Measurements from ENCODE around the gene PER1.
"Not testable (repeated sequence)": the region's sequence is repeated elsewhere in the genome, so short reads cannot be mapped to it uniquely, and the experiment has no call there.

Gene PER1

DNA sequence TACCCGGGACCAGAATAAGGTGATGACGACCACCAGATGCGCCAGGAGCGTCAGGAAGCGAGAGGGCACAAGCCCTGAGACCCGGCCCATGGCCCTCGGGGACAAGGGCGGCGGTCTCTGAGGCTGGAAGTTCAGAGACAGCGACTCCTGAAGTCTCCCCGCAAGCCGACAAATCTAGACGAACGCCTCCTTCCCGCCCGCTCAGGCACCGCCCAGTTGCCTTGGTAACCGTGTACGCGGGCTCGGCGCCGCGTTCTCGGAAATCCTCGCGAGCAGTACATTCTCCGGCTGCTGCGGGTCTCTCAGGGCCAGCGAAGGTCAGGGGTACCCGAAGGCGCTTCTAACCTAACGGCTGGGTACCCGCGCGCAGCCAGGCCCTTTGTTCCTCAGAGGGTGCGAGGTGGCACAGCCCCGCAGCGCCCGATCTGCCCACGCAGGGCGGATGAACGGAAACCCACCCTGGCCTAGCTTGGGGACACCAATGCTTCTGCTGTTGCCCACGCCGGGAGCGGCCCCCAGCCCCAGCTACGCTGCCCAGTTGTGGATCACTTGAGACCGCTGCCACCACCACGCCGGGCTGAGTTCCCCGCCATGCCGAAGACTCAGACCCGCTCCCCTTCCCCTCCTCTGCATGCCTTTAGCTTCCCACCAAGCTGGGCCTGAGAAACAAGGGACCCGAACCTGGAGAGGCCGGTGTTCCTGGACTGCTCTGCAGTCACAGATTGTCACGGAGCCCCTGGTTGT lies 24.2 kb upstream of the PER1 start, which contains the start of gene TMEM107:
TMEM107 (minus strand) TSS at position 184 of the 744 bp plus-strand sequence; CDS start at position 90, 94 bp downstream.
- H3K4me3 ChIP-seq (replicated peaks; ENCODE audit: low read depth, low read length), result peak within 1 kb of the TSS; percentile 53
- TF ChIP-seq, protein P1, sequence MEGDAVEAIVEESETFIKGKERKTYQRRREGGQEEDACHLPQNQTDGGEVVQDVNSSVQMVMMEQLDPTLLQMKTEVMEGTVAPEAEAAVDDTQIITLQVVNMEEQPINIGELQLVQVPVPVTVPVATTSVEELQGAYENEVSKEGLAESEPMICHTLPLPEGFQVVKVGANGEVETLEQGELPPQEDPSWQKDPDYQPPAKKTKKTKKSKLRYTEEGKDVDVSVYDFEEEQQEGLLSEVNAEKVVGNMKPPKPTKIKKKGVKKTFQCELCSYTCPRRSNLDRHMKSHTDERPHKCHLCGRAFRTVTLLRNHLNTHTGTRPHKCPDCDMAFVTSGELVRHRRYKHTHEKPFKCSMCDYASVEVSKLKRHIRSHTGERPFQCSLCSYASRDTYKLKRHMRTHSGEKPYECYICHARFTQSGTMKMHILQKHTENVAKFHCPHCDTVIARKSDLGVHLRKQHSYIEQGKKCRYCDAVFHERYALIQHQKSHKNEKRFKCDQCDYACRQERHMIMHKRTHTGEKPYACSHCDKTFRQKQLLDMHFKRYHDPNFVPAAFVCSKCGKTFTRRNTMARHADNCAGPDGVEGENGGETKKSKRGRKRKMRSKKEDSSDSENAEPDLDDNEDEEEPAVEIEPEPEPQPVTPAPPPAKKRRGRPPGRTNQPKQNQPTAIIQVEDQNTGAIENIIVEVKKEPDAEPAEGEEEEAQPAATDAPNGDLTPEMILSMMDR (IDR thresholded peaks at IDR 0.05; ENCODE audit: low read depth, low read length, missing control alignments), result no peak
- no peak for DNase-seq (ENCODE audit: extremely low read depth, low read depth)

DNA sequence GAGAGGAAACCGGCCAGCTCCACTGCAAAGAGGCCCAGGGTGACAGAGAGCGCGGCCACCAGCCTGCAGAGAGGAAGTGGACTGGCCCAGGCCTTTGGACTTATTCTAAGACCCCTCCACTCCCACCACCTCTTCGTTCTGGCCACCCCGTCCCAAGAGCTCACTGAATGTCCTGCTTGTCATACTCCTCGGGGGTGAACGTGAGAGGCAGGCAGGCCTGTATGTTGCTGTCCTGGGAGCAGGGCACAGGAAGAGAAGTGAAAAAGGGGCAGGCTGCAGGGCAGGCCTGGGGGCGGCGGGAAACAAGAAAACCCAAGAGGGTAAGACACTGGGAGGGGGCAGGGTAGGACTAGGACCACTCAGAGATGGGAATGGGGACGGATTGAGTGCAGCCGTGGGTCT lies 23.6 kb upstream of the PER1 start:
- no peak for DNase-seq (ENCODE audit: extremely low read depth, low read depth)
- peak overlapping the region; percentile 53 for H3K4me3 ChIP-seq (replicated peaks; ENCODE audit: low read depth, low read length)
- TF ChIP-seq, protein P1 (IDR thresholded peaks at IDR 0.05; ENCODE audit: low read depth, low read length, missing control alignments), result no peak

DNA sequence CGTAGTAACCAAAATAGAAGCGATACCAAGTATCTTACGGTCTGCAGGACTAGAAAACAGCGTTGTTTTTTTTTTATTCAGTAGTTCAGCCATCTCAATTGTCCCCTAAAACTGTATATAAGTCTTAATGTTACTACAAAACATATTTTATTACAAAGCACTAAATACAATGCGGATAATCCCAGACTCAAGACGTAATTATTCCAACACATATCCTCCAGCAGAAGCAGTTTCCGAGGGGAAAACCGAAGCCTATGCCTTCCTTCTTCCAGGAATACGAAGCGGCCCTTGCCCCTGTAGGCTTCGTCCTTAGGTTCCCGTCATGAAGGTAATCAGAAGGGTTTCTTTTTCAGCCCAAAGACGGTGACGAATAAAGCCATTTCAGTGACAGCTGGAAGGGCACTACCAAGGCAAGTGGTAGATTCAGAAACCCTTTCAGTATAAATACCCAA lies 21.7 kb upstream of the PER1 start:
- peak overlapping the region; percentile 27 for H3K4me3 ChIP-seq (replicated peaks; ENCODE audit: low read depth, low read length)
- no peak for DNase-seq (ENCODE audit: extremely low read depth, low read depth)
- TF ChIP-seq, protein P1 (IDR thresholded peaks at IDR 0.05; ENCODE audit: low read depth, low read length, missing control alignments), result no peak

DNA sequence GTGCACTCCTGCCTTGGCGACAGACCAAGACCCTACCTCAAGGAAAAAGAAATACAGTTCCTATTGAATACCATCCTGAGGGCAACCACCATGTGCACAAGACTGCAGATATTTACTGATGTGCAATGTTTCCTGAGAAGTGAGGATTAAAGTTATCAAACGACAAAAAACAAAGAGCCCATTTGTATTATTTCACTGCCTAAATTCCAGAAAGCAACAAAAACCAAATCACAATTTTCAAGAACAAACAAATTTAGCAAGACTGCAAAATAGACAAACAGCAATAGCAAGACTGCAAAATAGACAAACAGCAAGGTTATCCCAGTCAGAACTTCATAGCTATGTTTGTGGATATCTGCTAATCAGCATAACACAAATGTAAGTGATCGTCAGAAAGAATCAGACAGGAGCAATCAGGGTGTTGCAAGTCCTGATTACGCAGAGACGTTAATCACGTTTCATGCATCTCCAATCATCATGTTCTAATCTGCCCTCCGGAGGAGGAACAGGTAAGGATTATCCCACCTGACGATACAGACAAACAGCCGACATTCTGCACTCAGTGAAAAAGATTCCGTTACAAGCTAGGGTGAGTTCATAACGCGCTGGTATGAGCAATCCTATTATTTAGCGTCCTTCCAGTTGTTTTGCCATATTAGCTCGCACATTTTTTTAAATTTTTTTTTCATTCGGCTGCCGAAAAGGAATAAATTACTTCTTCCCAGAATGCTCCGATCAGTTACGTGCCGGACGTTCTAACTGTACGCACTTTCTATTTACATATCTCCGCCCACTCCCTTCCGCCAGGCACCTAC lies 21.1 kb upstream of the PER1 start:
- TF ChIP-seq, protein P1 (IDR thresholded peaks at IDR 0.05; ENCODE audit: low read depth, low read length, missing control alignments), result no peak
- peak overlapping the region; percentile 27 for H3K4me3 ChIP-seq (replicated peaks; ENCODE audit: low read depth, low read length)
- peak; percentile 99 for DNase-seq (ENCODE audit: extremely low read depth, low read depth)

DNA sequence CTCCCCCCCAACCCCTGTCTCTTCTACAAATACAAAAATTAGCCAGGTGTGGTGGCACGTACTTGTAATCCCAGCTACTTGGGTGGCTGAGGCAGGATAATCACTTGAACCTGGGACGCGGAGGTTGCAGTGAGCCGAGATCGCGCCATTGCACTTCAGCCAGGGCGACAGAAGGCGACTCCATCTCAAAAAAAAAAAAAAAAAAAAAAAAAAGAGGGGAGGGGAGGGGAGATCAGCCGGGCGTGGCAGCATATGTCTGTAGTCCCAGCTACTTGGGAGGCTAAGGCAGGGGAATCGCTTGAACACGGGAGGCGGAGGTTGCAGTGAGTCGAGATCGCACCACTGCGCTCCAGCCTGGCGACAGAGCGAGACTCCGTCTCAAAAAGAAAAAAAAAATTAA lies 18.0 kb upstream of the PER1 start:
- H3K4me3 ChIP-seq (replicated peaks; ENCODE audit: low read depth, low read length); DNase-seq (ENCODE audit: extremely low read depth, low read depth): not testable (repeated sequence)

DNA sequence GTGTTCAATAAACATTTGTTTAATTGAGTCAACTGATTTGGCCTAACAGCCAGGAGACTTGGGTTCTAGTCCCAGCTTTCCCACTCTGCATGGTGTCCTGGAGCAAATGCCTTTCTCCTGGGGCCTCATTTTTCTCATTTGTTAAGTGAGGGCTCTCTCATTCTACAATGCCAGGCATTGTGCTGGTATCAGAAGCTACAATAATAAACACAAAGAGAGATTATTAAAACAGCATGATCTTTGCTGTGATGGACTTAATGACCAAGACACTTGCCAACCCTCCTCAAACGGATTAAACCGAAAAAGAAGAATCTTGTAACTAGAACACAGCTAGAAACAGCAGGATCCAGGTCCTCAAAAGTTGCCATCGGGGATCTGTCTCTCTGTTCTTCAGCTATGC lies 15.3 kb upstream of the PER1 start:
- TF ChIP-seq, protein P1 (IDR thresholded peaks at IDR 0.05; ENCODE audit: low read depth, low read length, missing control alignments), result no peak
- no peak overlapping the region for H3K4me3 ChIP-seq (replicated peaks; ENCODE audit: low read depth, low read length)
- DNase-seq (ENCODE audit: extremely low read depth, low read depth), result no peak

DNA sequence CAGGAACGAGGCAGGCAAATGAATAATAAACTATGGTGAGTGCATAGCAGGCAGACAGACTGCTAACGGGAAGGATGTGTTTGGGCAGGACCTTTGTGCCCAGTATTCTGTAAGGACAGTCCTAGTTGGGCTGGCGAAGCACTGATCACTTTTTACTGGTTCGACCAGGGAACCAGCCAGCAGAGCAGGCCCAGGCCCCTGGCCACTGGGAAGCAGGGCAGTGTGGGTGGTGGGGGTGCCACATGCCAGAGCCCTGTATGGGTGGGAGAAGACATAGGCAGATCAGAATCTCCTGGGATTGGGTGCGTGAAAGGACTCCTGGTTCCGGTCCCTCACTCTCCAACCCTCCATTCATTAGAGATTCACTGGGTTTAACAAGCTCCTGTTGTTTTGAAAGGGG lies 14.5 kb upstream of the PER1 start:
- no peak for DNase-seq (ENCODE audit: extremely low read depth, low read depth)
- TF ChIP-seq, protein P1 (IDR thresholded peaks at IDR 0.05; ENCODE audit: low read depth, low read length, missing control alignments), result no peak
- H3K4me3 ChIP-seq (replicated peaks; ENCODE audit: low read depth, low read length), result no peak overlapping the region
